IPS-18c (cell line): ENCODE measurements around the gene ITM2C.

Experiments
- H3K4me3 ChIP-seq: 2 replicates; pipeline ENCODE4 v1.7.0; 2013; ENCODE audit warnings: low read depth, mild to moderate bottlenecking, low read length, moderate library complexity; ENCODE audit not compliant: insufficient read depth
- H3K9me3 ChIP-seq: one replicate; pipeline ENCODE4 v1.6.1; 2013; ENCODE audit warnings: mild to moderate bottlenecking, low read length, moderate library complexity; ENCODE audit not compliant: control insufficient read depth, insufficient read depth

Gene ITM2C

GRCh38 chr2:230864605-230865306, at the start of gene ITM2C:
Gene ITM2C, plus strand, starts transcription at chr2:230864942. Its CDS starts 84 bp downstream, at chr2:230865026.
- Histone ChIP-seq H3K4me3 (peak within 1 kb of the TSS; percentile 88), H3K9me3 (no peaks in the 10 kb centered on the region)

- Histone ChIP-seq H3K4me3 (no peak overlapping the region), H3K9me3 (no peaks in the 10 kb centered on the region)
Observed at GRCh38 chr2:230815088-230815487, 49.7 kb upstream of the ITM2C start.

DNA sequence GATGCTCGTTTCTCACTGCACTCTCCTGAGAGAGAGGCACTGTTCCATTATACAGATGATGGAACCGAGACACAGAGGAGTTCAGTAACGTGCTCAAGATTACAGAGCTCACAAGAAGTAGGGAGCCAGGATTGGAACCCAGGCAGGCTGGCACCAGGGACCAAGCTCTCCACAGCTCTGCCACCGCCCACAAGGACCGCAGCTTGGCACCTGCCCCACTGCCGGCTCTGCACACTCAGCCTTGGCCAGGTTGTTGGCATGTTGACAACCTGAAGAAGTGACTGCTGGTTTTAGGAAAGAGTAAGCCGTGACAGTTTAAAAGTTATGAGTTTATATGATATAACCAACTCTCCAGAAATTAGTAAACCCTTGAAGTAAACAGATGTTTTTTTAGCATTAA, 48.0 kb upstream of the ITM2C start:
- H3K4me3 ChIP-seq: no peak overlapping the region
- no peaks in the 10 kb centered on the region for H3K9me3 ChIP-seq

DNA sequence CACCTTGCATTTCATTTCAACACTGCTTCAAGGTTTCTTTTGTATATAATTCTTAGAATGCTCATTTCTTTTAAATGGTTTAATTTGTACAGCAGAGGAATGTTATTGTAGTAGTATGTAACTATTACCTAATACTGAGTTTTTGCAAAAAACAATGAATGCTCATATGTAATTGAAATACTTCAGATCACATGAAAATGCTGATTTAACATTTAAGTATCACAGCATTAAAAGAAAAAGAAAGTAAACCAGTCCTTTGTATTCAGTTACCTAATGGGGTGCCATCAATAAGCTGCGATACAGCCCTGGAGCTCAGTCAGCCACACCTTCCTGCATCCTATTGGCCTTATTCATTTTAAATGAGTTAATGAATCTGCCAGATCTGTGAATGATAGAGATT, 45.3 kb upstream of the ITM2C start:
- Histone ChIP-seq H3K4me3 (no peak overlapping the region), H3K9me3 (no peaks in the 10 kb centered on the region)

DNA sequence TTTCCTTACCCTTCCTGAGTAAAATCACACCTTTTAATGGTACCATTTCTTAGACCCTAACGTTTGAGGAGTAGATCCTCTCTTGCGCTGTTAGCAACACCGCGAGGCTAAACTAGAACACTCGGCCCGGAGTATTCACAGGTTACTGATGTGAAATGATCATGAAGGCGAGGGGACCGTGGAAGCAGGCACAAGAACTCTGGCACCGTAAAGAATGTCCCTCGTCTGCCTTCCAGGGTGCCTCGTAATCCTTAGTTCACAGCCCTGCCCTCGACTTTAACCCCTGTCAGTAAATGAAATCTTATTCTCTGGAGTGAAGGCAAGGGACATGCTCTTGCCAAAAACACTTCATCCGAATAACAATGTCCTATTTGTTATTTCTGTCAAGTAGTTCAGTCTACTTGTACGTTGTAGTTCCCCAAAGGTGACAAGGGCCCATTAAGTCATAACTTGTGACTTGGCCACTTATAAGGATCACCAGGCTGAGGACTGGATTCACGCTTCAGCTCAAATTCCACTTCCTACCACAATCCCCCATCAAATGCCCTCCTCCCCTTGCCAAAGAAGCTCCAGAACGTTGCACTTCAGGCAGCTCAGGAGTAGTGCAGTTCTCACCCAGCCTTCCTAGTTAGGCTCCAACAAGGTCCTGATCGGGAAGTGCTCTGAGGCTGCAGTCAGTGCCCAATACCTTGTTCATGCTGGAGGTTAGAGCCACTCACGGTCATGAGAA, 43.3 kb upstream of the ITM2C start:
- H3K9me3 ChIP-seq: no peaks in the 10 kb centered on the region
- no peak overlapping the region for H3K4me3 ChIP-seq

DNA sequence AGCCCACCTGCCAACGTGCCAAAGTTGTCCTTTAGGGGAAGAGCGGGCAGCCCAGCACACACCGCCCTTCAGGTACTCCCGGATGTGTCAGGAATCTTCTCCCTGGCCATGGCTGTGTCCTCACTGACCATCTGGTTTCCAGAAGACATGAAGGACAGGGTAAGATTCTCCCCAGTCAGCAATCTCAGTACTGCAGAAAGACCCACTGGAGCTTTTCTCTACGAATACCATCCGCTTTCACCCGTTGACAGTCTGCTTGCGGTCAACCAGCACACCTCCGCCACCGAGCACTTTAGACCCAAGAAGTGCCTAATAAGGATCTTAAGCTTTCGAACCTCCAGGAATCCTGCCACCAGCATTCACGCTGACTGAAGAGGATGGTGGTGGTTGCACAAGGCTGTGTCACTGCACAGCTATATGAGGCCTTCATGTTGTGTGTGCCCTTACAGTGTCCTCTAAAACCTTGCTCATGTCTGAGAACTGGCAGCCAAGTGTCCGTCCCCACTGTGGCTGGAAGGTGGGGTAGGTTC, 42.7 kb upstream of the ITM2C start:
- Histone ChIP-seq H3K4me3 (no peak overlapping the region), H3K9me3 (no peaks in the 10 kb centered on the region)

GRCh38 chr2:230823264-230823964, 41.3 kb upstream of the ITM2C start:
- Histone ChIP-seq H3K9me3 (no peaks in the 10 kb centered on the region), H3K4me3 (no peak overlapping the region)

GRCh38 chr2:230824406-230824978, 40.2 kb upstream of the ITM2C start:
- Histone ChIP-seq H3K4me3 (no peak overlapping the region), H3K9me3 (no peaks in the 10 kb centered on the region)

- Histone ChIP-seq H3K9me3 (no peaks in the 10 kb centered on the region), H3K4me3 (no peak overlapping the region)
Observed at GRCh38 chr2:230825354-230825753, 39.4 kb upstream of the ITM2C start.

DNA sequence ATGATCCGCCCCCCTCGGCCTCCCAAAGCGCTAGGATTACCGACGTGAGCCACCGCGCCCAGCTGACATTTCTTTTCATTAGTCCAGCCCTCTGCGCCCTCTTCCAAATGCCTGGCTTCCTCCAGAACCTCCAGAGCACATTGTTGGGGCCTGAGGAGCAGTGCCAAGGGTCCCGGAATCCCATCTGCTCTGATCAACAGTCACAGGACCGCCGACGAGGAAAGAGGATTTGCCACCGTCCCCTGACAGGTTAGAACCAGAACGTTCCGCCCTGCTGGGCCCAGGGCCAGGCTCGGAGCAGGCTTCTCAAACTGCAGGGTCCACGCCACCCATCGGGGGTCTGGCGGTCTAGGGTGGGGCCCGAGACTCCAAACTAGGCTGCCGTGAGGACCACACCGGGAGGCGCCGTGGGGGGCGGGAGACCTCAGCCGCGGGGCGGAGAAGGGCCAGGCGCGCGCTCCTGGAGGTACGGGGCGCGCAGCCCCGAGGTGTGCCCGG, 36.9 kb upstream of the ITM2C start:
- no peak overlapping the region for H3K4me3 ChIP-seq
- H3K9me3 ChIP-seq: no peaks in the 10 kb centered on the region

DNA sequence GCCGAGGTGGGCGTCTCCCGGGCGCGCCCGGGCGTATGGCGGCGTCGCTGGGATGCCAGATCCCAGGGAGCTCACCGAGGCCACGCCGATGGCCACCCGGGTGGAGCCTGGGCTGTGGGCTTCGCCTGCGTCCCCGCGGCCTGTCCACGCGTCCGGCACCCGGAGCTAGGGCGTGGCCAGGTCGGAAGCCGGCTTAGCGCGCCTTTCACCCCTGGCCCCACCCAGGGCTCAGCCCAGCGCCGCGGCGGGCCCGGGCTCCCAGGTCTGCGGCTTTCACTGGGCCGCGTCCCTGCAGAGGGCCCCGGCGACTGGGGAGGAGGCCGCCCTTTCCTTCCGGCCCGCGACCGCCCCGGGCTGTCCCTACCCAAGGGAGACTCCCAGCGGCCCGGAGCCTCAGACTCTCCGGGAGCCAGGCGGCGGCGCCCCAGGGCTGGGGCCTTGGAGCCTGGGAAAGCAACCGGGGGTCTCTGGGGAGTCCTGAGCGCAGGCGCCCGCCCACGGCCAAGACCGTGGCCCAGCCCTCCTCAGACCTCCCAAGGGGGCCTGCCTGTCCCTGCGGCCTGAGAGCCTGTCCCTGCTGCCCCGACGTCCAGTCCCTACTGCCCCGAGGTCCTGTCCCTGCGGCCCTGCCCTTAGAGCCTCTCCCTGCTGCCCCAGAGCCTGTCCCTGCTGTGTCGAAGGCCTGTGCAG, 36.3 kb upstream of the ITM2C start:
- H3K4me3 ChIP-seq: no peak overlapping the region
- H3K9me3 ChIP-seq: no peaks in the 10 kb centered on the region

DNA sequence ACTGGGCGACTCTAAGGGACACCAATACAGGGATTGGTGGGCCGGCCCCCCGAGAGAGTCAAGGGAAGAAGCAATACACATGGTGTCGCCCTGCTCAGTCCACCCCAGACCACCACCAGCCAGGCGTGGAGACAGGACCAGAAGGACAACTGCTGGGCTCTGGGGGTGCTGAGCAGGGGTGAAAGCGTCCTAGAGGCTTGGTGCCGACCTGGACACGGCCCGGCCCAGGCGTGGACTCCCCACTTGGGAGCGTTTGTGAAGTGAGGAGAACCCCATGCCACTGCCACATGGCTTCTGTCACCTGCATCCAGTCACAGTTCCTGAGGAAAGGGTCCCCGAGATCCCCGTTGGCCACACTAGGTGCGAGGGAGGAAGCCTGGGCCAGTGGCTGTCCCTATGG, 35.4 kb upstream of the ITM2C start:
- Histone ChIP-seq H3K4me3 (no peak overlapping the region), H3K9me3 (no peaks in the 10 kb centered on the region)

DNA sequence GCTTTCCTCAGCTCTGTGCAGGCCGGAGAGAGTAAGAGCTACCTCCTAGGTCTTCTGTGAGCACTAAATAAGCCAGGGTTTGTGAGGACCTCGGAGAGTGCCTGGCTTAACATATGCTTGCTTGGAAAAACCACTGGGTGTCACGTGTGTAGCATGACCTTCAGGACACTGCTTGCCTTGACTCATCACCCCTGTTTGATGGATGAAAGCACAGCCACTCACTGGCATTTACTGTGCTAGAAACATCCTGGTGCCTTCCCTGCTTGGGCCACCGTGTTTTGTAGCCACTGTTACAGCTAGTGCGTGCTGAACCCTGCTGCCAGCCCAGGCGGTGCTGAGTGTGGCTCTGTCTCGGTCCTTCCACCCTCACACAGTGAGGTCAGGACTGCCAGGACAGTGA, 34.8 kb upstream of the ITM2C start:
- Histone ChIP-seq H3K9me3 (no peaks in the 10 kb centered on the region), H3K4me3 (no peak overlapping the region)

DNA sequence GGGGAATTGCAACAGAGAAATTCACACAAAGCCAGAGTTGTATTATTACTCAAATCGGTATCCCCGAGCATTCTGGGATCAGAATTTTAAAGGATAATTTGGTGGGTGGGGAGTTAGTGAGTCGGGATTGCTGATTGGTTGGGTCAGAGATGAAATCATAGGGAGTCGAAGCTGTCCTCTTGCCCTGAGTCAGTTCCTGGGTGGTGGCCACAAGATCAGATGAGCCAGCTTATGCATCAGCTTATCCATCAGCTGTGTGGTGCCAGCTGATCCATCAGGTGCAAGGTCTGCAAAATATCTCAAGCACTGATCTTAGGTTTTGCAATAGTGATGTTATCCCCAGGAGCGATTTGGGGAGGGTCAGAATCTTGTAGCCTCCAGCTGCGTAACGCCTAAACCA, 34.3 kb upstream of the ITM2C start:
- H3K4me3 ChIP-seq: no peak overlapping the region
- H3K9me3 ChIP-seq: no peaks in the 10 kb centered on the region

- H3K4me3 ChIP-seq: no peak overlapping the region
- no peaks in the 10 kb centered on the region for H3K9me3 ChIP-seq
Observed at GRCh38 chr2:230840301-230840700, 24.4 kb upstream of the ITM2C start.

DNA sequence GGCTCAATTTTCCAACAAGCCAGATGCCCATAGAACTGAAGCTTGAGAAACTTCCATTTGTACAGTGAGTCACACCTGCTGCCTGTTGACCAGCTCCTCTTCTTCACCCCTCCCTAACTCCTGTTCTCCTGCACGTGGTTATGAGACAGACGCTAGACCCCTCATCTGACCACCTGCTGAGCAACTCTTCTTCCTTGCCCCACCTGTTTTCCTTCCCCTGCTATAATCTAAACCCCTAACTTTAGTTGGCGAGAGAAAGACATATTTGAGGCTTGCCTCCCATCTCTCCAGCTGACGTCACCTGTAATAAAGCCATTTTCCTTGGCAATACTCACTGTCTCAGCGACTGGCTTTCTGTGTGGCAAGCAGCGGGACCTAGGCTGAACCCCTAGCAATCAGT, 22.3 kb upstream of the ITM2C start:
- H3K4me3 ChIP-seq: no peak overlapping the region
- H3K9me3 ChIP-seq: no peaks in the 10 kb centered on the region

DNA sequence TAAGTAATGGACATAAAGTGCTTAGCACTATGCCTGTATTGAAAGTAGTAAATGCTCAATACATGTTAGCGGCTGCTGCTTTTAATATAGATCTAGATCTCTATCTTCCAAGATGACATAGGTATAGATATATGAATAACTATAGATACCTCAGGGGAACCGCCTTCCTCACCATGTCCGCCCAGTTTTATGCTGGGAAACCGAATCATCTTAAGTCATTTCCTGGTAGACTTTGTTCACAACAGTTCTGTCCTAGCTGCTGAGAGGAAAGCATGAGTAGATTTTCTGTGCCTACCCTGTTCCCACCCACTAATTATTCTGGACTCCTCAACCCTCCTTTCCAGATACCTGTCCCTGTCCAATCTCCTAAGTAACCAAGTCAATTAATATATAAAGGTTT, 21.6 kb upstream of the ITM2C start:
- Histone ChIP-seq H3K9me3 (no peaks in the 10 kb centered on the region), H3K4me3 (no peak overlapping the region)
